ELF-1 (cell line): ENCODE data around the gene MTA2.
"Not testable (repeated sequence)": the region's sequence is repeated elsewhere in the genome, so short reads cannot be mapped to it uniquely, and the experiment has no call there.

Experiments
- DNase-seq: peaks from one replicate; pipeline ENCODE4 v3.0.0-alpha.2; 2016; ENCODE audit warnings: low read depth, low spot score

The MTA2 gene

DNA sequence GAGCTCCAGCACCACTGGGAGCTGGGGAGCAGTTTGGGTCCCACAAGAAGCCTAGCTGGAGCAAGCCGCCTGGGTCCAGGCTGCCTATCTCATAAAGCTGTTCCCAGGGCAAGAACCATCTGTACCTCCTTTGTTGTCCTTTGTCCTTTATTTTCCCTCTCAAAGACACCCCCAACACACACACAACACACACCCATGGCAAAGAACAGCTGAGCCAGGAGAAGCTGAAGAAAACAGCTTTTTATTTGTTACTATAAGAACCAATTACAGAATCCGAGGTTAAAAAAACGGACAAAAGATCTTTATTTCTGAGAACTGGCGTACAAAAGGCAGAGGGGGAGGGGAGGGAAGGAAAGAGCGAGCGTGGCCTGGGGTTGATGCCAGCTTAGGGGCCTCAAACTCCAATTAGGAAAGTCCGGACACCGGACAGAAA is 8.7 kb downstream of the MTA2 start:
- DNase-seq, result no peak

DNA sequence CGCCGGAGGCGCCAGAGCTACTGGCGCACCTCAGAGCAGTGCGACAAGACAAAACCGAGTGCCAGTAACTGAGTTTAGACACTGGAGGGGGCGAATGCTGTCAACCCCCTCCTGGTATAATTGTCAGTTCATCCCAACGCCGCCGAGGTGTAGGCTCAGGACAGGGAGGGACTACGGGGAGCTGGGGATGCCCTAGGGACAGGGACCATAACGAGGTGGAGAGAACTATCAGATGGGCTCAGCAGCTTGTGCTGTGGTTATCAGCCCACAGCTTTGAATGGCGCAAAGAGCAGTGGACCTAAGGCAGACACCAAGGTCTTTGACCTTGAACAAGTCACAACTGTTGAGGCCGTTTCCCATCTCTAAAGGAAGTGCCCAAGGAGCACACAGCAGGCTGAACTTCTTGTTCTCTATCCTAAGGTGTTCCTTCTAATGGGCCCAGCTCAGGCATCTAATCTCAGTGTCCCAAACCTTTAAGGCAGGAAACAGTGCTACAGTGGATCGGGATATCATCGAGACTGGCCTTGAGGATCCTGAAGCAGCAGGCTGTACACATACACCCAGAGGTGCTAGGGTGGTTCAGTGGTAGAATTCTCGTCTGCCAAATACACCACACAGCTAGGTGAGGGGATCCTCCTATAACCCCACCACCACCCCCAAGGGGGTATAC is 9.4 kb downstream of the MTA2 start:
- DNase-seq, result no peak

DNA sequence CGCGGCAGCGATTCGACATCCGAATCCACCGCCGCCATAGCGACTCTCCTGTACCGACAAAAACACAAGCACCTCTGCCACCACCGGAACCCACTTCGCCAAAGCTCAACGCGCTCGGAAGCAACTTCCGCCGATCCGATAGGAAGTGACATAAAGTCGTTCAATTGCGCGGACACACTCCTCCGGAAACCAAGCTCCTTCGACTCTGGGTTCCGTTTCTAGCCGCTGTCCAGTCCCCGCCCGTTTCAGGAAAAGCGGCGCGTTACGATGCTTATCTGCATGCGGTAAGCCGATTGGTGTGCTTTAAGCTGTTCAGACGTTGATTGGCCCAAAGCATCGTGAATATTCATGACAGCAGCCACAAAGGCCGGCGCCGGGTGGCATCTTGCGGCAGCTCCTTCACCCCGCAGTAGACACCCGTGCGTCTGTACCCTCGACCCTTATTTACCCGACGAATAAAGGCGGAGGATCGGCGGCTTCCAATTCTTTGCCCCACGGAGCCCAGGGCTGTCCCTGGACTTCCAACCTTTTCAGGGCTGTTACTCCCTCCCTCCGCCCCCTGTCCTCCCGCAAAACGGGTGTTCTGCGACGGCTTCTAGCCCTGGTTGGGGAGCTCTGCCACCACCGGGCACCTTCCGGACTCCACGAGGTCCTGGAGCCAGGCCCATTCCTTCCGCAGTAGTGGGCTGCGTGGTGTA is 10.1 kb downstream of the MTA2 start, which contains the start of gene TUT1:
Gene TUT1, minus strand, starts transcription at position 76 of the 698 bp plus-strand sequence. Its CDS starts 38 bp downstream, at position 38.
- peak; percentile 100 for DNase-seq

DNA sequence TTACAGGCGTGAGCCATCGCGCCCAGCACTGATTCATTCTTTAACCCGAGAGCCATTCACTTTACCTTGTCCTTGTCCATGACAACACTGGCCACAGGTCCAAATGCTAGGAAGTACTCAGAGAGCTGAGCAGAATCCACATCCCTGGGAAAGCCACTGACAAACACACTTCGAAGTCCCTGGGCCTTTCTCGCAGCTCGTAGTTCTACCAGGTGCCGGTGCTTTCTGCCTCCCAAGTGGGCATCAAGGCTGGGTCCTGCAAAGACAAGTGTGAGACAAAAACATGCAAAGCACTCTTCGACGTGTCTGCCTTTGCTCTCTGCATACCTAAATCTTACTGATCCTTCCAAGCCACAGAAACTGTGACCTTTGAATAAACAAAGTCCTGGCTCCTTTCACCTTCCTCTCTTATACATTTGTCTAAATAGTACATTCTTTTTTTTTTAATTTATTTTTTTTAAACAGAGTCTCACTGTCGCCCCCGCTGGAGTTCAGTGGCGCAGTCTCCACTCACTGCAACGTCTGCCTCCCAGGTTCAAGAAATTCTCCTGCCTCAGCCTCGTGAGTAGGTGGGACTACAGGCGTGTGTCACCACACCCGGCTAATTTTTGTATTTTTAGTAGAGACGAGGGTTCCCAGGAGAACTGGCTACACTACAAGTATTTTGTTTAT is 12.6 kb downstream of the MTA2 start:
- DNase-seq, result no peak

DNA sequence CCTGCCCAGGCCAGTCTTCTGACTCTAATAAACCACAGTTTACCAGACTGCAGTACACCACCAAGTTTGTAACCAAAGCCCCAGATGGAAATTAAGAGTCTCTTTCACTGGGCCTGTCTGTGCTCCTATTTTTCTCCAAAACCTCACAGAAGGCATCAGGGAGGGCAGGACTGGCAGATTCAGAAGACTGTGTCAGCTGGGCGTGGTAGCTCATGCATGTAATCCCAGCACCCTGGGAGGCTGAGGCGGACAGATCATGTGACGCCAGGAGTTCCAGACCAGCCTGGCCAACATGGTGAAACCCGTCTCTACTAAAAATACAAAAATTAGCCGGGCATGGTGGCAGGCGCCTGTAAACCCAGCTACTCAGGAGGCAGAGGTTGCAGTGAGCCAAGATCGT is 16.3 kb downstream of the MTA2 start:
- not testable (repeated sequence) for DNase-seq

DNA sequence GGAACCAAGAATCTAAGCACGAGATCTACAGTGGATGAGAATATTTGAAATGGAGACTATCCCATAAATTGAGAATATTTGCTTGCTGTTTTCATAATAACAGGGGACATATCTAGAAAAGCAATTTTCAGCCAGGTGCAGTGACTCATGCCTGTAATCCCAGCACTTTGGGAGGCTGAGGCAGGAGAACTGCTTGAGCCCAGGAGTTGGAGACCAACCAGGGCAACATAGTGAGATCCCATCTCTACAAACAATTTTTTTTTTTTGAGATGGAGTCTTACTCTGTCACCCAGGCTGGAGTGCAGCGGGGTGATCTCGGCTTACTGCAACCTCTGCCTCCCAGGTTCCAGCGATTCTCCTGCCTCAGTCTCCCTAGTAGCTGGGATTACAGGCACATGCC is 19.9 kb downstream of the MTA2 start:
- not testable (repeated sequence) for DNase-seq

DNA sequence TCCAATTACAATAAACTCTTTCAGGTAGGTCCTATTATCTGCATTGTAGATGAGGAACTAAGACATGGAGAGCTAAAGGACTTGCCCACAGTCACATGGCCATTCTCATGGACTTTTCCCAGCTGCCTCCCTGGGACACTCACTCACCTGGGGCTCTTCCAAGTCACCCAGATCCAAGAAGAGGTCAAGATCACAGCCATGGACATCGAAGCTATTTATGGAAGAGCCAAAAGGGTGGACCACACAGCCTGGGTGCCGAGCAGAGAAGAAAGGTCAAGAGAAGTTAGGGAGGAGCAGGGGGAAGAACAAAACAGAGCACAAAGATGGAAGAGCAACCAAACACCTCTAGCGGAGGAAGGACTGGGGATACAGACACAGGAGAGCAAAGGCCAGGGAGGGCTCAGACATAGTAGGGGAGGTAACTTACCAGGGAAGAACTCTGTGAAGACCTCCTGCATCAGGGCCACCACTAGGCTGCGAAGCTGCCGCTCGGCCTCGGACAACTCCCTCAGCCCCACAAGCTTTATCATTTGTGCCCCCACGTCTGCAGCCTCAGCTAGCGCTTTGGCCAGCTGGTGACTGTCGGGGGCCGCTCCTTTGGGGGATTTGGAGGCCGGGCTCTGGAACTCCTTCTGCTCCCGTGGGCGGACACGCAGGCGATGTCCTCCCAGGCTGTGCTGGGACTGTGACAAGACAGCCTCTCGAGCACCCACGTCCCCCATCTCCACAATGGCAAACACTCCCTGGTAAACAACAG is 20.5 kb downstream of the MTA2 start:
- no peak for DNase-seq

DNA sequence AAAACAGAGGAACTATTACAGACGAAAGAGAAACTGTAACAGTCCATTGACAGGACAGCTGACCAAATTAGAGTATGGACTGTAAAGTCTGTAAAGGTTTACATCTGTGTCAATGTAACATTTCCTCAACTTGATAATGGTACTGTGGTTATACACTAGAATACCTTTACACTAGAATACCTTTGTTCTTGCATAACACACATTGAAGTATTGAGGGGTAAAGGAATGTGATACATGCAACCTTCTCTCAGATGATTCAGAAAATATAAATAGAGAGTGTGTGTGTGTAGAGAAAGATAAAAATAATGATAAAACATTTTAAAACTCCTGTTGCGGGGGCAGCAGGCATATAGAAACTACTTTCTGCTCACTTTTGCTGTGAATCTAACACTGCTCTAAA is 22.4 kb downstream of the MTA2 start:
- no peak for DNase-seq

DNA sequence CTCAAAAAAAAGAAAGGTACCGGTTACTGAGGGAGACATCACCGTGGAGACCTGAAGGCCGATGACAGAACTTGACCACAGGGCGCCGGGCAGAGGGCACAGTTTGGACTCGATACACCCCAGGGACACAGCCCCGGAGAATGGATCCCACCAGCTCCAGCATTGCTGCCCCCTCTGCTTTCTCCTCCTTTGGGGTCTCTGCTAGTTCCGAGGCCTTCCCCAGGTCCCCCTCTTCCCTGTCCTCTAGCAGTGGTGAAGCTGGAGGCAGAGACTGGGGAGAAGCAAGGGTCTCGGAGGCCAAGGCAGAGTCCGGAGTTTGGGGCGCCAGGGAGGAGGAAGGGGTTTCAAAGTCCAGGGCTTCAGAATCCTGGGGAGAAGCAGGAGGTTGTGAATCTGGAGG is 23.1 kb downstream of the MTA2 start:
- DNase-seq, result no peak

DNA sequence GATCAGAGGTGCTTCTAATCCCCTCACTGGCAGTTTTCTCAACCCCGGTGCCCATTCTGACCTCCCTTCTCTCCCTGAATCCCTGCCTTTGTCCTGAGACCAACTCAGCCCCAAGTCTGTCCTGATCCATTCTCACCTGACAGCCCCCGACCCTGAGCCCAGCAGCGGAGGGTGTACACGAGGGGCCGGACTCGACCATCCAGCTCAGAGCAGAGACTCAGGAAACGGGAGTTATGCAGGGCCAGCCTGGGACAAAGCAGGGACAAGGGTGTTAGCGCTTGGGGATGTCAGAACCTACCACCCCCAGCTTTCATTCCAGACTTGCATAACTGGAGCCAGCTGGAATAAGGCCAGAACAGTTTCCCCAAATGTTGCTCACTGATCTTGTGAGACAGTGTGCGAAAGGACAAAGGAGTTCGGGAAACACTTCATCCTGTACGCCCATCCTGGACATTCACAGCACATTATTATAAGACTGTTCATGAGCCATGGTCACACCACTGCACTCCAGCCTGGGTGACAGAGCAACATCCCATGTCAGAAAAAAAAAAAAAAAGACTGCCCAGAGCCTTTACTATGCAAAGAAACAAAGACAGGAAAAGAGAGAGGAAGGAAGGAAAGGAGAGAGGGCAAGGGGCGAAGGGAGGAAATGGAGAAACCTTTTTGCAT is 24.5 kb downstream of the MTA2 start:
- no peak for DNase-seq

DNA sequence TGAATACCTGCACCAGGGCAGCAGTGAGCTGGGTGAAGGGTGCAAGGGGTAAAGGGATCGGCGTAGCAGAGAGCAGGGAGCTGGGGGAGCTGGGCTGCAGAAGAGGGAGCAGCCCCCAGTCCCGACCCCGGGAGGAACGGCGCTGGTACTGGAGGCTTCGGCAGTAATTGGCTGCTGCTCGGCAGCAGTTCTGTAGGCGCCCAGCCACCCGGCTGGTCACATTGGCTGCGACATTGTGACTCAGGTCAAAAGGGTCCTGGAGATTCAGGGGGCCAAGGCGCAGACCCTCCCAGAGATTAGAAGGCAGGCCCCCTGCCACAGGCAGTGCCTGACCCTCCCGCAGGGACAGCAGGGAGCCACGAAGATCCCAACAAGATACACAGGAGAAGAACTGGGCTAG is 25.8 kb downstream of the MTA2 start:
- DNase-seq, result no peak

DNA sequence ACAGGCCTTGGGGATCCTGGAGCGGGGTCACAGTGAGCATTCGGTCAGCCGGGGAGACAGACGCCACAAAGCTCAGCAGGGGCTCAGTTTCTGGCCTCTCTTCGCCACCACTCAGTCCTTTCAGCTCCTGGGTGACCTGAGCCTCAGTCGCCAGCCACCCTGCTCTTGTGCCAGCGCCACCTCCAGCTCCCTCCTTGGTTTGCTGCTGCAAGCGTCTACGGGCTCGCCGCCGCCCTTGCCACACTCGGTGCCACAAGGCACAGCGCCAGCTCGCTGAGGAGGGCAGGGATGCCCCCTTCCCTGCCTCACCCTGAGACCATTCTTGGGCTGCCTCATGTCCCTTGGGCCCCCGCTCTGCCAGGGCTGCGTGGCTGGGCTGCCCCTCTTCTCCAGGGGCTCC is 26.5 kb downstream of the MTA2 start:
- DNase-seq, result no peak

DNA sequence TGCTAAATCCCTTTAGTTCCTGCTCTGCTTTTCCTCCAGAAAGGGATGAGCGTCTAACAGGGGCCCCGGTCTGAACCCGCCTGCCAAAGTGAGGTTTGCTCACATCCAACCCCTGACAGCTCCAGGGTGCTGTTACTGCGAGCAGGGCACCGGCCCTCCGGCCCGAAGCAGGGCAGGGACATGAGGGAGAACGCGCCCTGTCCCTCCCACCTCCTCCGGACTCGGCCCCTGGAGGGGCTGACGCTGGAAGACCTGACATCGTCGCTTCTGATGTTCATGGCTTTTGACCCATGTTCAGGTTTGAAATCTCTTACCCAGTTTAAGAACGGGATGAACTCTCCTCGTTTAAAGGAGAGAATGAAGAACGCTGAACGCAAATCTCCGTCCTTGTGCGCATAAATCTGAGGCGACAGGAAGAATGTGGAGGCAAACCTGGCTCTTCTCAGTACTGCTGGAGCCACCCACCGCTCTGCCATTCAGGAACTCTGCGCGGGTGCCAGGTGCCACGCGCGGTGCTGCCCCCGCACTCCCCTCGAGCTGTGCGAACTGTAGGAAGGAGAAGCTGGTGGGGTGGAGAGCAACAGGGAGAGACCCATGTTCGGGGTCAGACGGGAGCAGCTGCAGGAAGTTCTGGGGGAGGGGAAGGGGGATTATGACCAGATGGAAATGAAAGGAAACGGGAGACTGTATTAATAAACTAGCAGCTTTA is 27.1 kb downstream of the MTA2 start:
- no peak for DNase-seq

DNA sequence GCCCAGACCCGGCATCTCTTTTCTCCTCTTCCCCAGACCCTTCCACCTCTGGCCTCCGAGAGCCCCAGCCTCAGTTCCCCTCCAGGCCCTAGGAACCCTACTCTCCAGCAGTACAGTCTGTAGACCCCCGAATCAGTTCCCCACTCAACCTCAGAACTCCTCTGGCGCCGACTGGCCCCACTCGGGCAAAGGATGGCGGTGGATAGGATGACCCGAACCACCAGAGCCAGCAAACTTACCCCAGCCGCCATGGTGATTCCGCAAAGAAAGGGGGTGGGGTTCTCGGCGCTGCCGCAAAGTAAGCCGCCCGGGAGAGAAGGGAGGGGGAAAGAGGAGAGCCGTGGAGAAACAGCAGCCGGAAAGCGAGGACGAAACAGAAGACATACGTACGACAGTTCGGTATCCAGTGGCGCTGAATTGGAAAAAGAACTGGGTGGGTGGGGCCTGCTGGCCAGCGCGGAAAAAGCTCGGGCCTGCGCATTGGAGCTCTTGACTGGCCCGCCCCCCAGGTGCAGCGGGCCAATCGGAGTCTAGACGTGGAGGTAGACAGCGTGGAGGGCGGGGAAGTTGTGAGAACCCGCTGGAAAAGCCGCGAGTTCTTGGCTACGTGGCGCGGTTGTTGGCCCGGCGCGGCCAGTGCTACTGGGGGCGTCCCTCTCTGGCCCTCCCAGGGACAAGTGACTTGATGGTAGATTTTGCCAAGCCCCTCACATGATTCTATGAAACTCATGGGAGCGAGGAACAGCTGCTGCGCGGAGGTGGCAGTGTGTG is 27.9 kb downstream of the MTA2 start, which contains the start of gene EEF1G:
Gene EEF1G, minus strand, starts transcription at position 300 of the 771 bp plus-strand sequence. Its CDS starts 49 bp downstream, at position 251.
- DNase-seq, result peak; percentile 100

DNA sequence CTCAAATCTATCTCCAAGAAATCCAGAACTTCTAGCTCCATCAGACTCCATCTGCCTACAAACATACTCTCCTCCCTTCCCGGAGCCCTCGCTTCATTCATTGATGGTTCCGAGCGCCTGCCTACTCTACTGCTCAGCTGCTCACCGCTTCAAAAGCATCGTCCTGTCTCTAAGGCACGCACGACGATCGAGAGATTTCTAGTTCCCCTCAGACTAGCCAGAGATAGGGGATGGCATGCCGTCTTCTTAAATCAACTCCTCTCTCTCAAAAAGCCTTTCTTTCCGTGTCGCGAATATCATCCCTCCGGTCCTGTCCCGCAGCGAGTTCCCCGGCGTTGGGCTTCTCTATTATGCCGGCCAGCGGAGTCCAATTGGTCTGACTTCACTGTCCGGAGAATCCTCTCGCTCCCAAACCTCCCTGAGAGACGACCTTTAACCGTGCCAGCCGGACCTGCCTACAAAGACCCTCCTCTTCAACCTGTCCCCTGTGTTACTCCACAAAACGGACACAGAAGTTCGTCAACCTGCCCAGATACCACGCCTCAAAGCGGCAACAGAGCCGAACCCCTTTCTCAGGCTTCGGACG is 28.6 kb downstream of the MTA2 start:
- peak; percentile 38 for DNase-seq

DNA sequence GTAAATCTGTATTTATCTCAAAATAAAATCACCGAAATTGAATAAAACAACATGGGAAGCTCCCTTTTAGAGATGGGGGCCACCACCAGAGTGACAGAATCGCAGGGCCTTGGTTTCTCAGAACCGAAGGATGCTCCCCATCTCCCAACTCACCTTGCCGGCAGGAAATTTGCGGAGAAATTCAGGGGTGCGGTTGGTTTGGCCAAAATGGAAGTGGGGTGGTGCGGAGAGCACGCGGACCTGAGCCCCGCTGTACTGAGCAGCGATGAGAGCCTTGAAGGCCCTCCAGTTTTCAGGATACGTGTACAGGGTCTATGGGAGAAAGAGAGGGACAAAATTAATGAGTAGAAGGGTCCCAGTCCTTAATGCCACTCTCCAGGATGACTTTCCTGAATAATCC is 29.2 kb downstream of the MTA2 start:
- no peak for DNase-seq

DNA sequence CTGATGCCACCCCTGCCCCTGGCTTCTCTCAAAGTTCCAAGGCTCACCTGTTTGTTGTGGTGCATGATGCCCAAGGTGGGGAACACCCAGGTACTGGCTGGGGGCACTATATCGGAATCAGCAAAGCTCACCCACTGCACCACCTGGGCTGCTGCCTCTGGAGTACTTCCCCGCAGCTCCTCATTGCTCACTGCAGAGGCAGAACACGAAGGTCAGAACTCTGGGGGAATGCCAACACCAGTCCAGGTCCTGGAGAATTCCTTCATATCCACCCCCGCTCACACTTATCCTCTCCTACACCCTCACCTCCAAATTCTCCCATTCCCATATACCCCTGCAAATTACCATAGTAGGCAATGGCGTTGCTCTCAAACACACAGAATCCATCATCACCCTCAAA is 30.2 kb downstream of the MTA2 start:
- DNase-seq, result not testable (repeated sequence)

DNA sequence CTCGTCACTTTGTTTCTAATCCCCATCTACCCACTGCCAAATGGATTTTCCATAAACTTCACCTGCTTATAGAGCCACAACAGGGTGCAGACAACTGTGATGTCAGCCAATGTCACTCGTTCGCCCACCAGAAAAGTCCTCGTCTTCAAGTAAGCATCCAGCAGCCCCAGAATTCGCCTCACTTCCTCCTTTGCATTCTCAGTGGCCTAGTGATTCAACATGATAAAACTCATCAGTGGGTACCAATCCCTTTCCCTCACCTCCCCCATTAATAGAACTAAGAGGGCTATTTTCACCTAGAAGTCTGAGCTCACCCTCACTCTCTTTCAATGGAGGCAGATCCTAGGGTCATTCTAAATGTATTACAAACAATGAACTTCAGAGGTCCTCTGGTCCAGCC is 30.8 kb downstream of the MTA2 start:
- DNase-seq, result not testable (repeated sequence)

DNA sequence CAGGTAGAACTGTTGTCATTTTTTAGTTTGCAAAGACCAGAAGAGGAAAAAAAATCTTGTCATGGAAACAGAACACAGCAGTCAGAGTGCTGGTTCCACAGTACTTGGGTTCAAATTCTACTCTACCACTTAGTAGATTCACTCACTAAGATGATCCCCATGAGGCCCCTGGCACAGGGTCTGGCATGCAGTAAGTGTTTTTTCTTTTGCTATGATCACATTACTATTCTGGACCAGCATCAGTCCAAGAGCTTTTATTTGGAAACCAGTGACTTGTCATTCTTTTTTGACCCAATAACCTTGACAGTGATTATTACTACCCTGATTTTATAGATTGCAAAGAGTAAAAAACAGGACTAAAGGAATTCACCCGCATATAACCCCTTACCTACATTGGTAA is 32.1 kb downstream of the MTA2 start:
- DNase-seq, result no peak
